SK-N-SH (cell line): Measurements from ENCODE around the gene CST3. TPM values are rescaled to one million over a fixed set of nuclear protein-coding genes. Genes with fewer than 3 reads are reported as not detected.

ENCODE experiments used
- CTCF ChIA-PET: fragments of 300-600, 350-600 bp; formaldehyde crosslinking; extraction: SDS; loops from one replicate; lab custom pipeline; 2021; lab: Yijun Ruan, JAX
- POLR2A ChIA-PET: fragments of 350-600 bp; sonication (Branson Sonifier 250); formaldehyde crosslinking; extraction: SDS; loops from one replicate; lab custom pipeline; 2020; ENCODE audit warnings: antibody characterized with exemption, inconsistent platforms; lab: Yijun Ruan, JAX
- DNase-seq: peaks from one replicate; pipeline ENCODE4 v3.0.0; 2012
- H2AFZ ChIP-seq: fragments of 200-600 bp; sonication (generic); 2 replicates; pipeline ENCODE4 v1.8.1; 2016; ENCODE audit warnings: antibody characterized with exemption, mild to moderate bottlenecking, low read depth
- H3F3A ChIP-seq: fragments of 200-600 bp; sonication (generic); replicated peaks from 2 replicates; pipeline ENCODE3; 2016; ENCODE audit warnings: antibody characterized with exemption, mild to moderate bottlenecking; ENCODE audit not compliant: insufficient read depth
- H3K27ac ChIP-seq, 2 experiments: fragments of 200-500 bp in 1 of 2; fragments of 200-600 bp in 1 of 2; sonication (Bioruptor generic) in 1 of 2; sonication (generic), shearing (Covaris generic) in 1 of 2; 2 replicates each; pipeline versions ENCODE4 v1.5.1 to v1.6.1; 2014 to 2016; ENCODE audit warnings: low read depth in 2 of 2, inconsistent platforms in 1 of 2, low read length in 1 of 2, mild to moderate bottlenecking in 1 of 2, mixed read lengths in 1 of 2
- H3K27me3 ChIP-seq: fragments of 200-600 bp; sonication (generic), shearing (Covaris generic); 2 replicates; pipeline ENCODE4 v1.6.1; 2016; ENCODE audit warnings: mixed run types; ENCODE audit not compliant: insufficient read depth
- H3K36me3 ChIP-seq, 2 experiments: fragments of 200-500 bp in 1 of 2; fragments of 200-600 bp in 1 of 2; sonication (Bioruptor generic) in 1 of 2; sonication (generic) in 1 of 2; replicated peaks in 1 of 2; 2 replicates each; pipeline versions ENCODE3 to v1.5.1; 2014 to 2016; ENCODE audit warnings: low read length in 1 of 2, mild to moderate bottlenecking in 1 of 2; ENCODE audit not compliant: insufficient read depth in 2 of 2, control insufficient read depth in 1 of 2
- H3K4me1 ChIP-seq, 2 experiments: fragments of 200-500 bp in 1 of 2; fragments of 200-600 bp in 1 of 2; sonication (Bioruptor generic) in 1 of 2; sonication (generic), shearing (Covaris generic) in 1 of 2; 2 replicates each; pipeline versions ENCODE4 v1.5.1 to v1.6.1; 2014 to 2016; ENCODE audit warnings: low read depth in 1 of 2, low read length in 1 of 2, mixed run types in 1 of 2; ENCODE audit not compliant: insufficient read depth in 2 of 2, control insufficient read depth in 1 of 2
- H3K4me2 ChIP-seq: fragments of 200-600 bp; sonication (generic), shearing (Covaris generic); 2 replicates; pipeline ENCODE4 v1.6.1; 2017; ENCODE audit warnings: mixed run types
- H3K4me3 ChIP-seq, 2 experiments: fragments of 200-500 bp in 1 of 2; fragments of 200-600 bp in 1 of 2; sonication (Bioruptor generic) in 1 of 2; sonication (generic), shearing (Covaris generic) in 1 of 2; 2 replicates each; pipeline versions ENCODE4 v1.5.1 to v1.8.1; 2014 to 2016; ENCODE audit warnings: low read depth in 2 of 2, inconsistent platforms in 1 of 2, low read length in 1 of 2, mild to moderate bottlenecking in 1 of 2, mixed read lengths in 1 of 2, moderate library complexity in 1 of 2
- H3K79me2 ChIP-seq: fragments of 200-600 bp; sonication (generic); 2 replicates; pipeline ENCODE4 v1.8.1; 2017; ENCODE audit warnings: mild to moderate bottlenecking; ENCODE audit not compliant: insufficient read depth
- H3K9ac ChIP-seq: fragments of 200-600 bp; sonication (generic); 2 replicates; pipeline ENCODE4 v1.6.1; 2017; ENCODE audit warnings: mixed run types
- H3K9me2 ChIP-seq: fragments of 200-600 bp; sonication (generic); 2 replicates; pipeline ENCODE4 v1.6.1; 2017; ENCODE audit warnings: mixed run types
- H3K9me3 ChIP-seq: fragments of 200-600 bp; sonication (generic); 2 replicates; pipeline ENCODE4 v1.6.1; 2017; ENCODE audit warnings: mixed run types, mild to moderate bottlenecking, moderate library complexity
- H4K20me1 ChIP-seq: fragments of 200-600 bp; sonication (generic); 2 replicates; pipeline ENCODE4 v1.6.1; 2017; ENCODE audit warnings: mild to moderate bottlenecking, mixed run types; ENCODE audit not compliant: insufficient read depth
- CHD2 ChIP-seq: fragments of 150-350 bp; IDR thresholded peaks from 2 replicates; pipeline ENCODE4 v1.6.1; 2018; ENCODE audit warnings: low read length; ENCODE audit not compliant: partially characterized antibody
- EP300 ChIP-seq, 2 experiments: IDR thresholded peaks; 2 replicates each; pipeline versions ENCODE4 v1.4.0 to v1.6.1; 2012; ENCODE audit warnings: borderline replicate concordance in 1 of 2, low read depth in 1 of 2, low read length in 1 of 2
- EZH2phosphoT487 ChIP-seq: fragments of 200-600 bp; sonication (generic); IDR thresholded peaks from 2 replicates; pipeline ENCODE4 v1.6.1; 2017; ENCODE audit warnings: low read depth, mixed run types, mild to moderate bottlenecking, antibody characterized with exemption, moderate library complexity, borderline replicate concordance
- FOSL2 ChIP-seq: IDR thresholded peaks from 2 replicates; pipeline ENCODE4 v1.4.0; 2012; ENCODE audit warnings: low read depth, mild to moderate bottlenecking, moderate library complexity, borderline replicate concordance
- FOXJ3 ChIP-seq: sonication (generic); formaldehyde crosslinking; IDR thresholded peaks from 2 replicates; pipeline ENCODE4 v1.5.1; 2020; ENCODE audit warnings: mild to moderate bottlenecking, missing genetic modification reagents
- GABPA ChIP-seq: IDR thresholded peaks from 2 replicates; pipeline ENCODE4 v1.4.0; 2012; ENCODE audit warnings: low read depth, mild to moderate bottlenecking
- GATA2 ChIP-seq: sonication (generic); formaldehyde crosslinking; IDR thresholded peaks from 2 replicates; pipeline ENCODE4 v1.5.0; 2020; ENCODE audit warnings: mild to moderate bottlenecking, missing genetic modification reagents
- MAX ChIP-seq: IDR thresholded peaks from 2 replicates; pipeline ENCODE4 v1.4.0; 2012; ENCODE audit warnings: low read depth
- NFIC ChIP-seq: IDR thresholded peaks from 2 replicates; pipeline ENCODE4 v1.4.0; 2012; ENCODE audit warnings: borderline replicate concordance
- POLR2AphosphoS5 ChIP-seq: IDR thresholded peaks from 2 replicates; pipeline ENCODE4 v1.6.1; 2012; ENCODE audit warnings: low read depth, low read length
- RAD21 ChIP-seq: IDR thresholded peaks from 2 replicates; pipeline ENCODE4 v1.6.1; 2012; ENCODE audit warnings: mild to moderate bottlenecking, low read length
- RCOR1 ChIP-seq: fragments of 150-350 bp; IDR thresholded peaks from 2 replicates; pipeline ENCODE4 v1.6.1; 2017; ENCODE audit warnings: antibody characterized with exemption, low read length
- TAF1 ChIP-seq: IDR thresholded peaks from 2 replicates; pipeline ENCODE4 v1.6.1; 2012; ENCODE audit warnings: low read depth, mild to moderate bottlenecking, low read length, moderate library complexity, borderline replicate concordance
- YY1 ChIP-seq: IDR thresholded peaks from 2 replicates; pipeline ENCODE4 v1.4.0; 2012; ENCODE audit warnings: low read depth, mild to moderate bottlenecking
- WGBS: methylation state at CpG from one replicate; pipeline ENCODE4 v1.1.6; 2017; ENCODE audit warnings: low lambda C conversion rate; 5-methylcytosine and 5-hydroxymethylcytosine counted together
- polyA plus RNA-seq, 3 experiments: library from polyadenylated mRNA; depleted of rRNA; stranded (reverse); fragments of >200 nt; gene quantifications; 2 replicates each; pipeline ENCODE4 v1.2.3, GENCODE V29; 2012
- TF ChIP-seq, protein P1 (sequence below): fragments of 150-350 bp; IDR thresholded peaks from 2 replicates; pipeline ENCODE4 v1.6.1; 2017; ENCODE audit warnings: antibody characterized with exemption, low read length, low read depth, borderline replicate concordance
- TF ChIP-seq, protein P2 (sequence below): IDR thresholded peaks from 2 replicates; pipeline ENCODE4 v1.4.0; 2012; ENCODE audit warnings: low read depth, borderline replicate concordance
- TF ChIP-seq, protein P3 (sequence below): IDR thresholded peaks from 2 replicates; pipeline ENCODE4 v1.4.0; 2012; ENCODE audit warnings: low read depth, borderline replicate concordance

CST3 gene
- polyA plus RNA-seq, 1 of the 3 experiments (the other 2 are of a cell fraction), result 428 TPM

DNA sequence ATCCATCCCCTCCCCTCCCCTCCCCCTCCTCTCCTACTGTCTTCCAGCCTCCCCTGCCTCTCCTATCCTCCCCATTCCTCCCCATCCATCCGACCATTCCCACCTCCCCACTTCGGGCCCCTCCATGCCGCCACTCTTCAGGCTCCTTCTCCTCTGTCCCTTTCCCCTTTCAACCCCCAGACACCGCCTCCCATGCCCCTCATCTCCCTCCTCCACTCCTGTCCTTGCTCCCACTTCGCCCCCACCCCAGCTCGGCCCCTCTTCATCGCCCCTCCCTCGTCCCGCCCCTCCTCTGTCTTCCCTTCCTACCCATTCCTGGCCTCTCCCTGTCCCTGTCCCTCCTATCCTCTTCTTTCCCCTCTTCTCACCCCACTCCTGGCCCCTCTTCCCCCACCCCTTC lies 554 bp upstream of the CST3 start:
- POLR2A ChIA-PET, result no interaction called here
- 50% methylated on average over 9 of the region's 9 CpGs for WGBS

DNA sequence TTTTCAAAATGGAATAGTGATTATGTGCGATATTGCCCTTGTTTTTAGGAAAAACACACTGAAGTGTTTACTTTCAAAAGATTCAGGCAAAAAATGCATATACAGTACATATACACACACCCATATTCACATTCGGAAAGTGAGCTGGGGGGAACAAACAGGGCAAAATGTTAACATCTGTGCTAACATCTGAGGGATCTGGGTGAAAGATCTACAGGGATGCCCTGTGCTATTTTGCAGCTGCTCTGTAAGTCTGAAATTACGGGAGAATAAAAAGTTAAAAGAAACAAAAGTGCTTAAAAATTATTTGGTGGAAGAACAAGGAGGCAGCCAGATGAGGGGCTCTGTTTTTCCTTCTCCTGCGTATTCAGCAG lies 860 bp downstream of the CST3 start:
- peak overlapping the region; percentile 87 to 96 for H3K4me3 ChIP-seq
- ChIA-PET POLR2A (no interaction called here), CTCF (no interaction called here)
- no peak for DNase-seq
- H3K4me2 ChIP-seq, result peak overlapping the region; percentile 98
- H3K9ac ChIP-seq, result peak overlapping the region; percentile 92
- H3K27me3 ChIP-seq, result no peaks in the 10 kb centered on the region
- WGBS, result 25% methylated on average over 4 of the region's 4 CpGs
- no peak overlapping the region; a peak in 2 of 4 replicates for H3K27ac ChIP-seq
- no peaks in the 10 kb centered on the region for H3K9me2 ChIP-seq
- H3F3A ChIP-seq, result no peaks in the 10 kb centered on the region
- TF ChIP-seq GATA2 (CRISPR knock-in tag), result no peak
- TF ChIP-seq FOSL2, result no peak
- no peak for TF ChIP-seq YY1
- TF ChIP-seq RAD21, result no peak
- no peak for TF ChIP-seq MAX
- no peak for TF ChIP-seq TAF1
- no peak for TF ChIP-seq EZH2phosphoT487
- H3K9me3 ChIP-seq, result no peaks in the 10 kb centered on the region
- H3K36me3 ChIP-seq, result peaks cover 0 to 13% of the 10 kb centered on the region in 2 experiments
- H3K4me1 ChIP-seq, result peaks cover 4 to 10% of the 10 kb centered on the region in 2 experiments; a peak in 1 of 4 replicates
- H4K20me1 ChIP-seq, result peaks cover 7% of the 10 kb centered on the region; the same call in 1 of the 2 replicates
- H3K79me2 ChIP-seq, result peaks cover 22% of the 10 kb centered on the region
- H2AFZ ChIP-seq, result peak overlapping the region; percentile 76; the same call in 1 of the 2 replicates

More for the DNA sequence above, 554 bp upstream of the CST3 start:
- Histone ChIP-seq H3K4me2 (no peak overlapping the region), H2AFZ (no peak overlapping the region), H3K27ac (no peak overlapping the region), H3K36me3 (peaks cover 0 to 5% of the 10 kb centered on the region in 2 experiments), H3F3A (no peaks in the 10 kb centered on the region), H3K9ac (no peak overlapping the region), H3K4me3 (no peak overlapping the region), H4K20me1 (peaks cover 7% of the 10 kb centered on the region; the same call in 1 of the 2 replicates), H3K4me1 (peaks cover 9 to 10% of the 10 kb centered on the region in 2 experiments; a peak in 2 of 4 replicates), H3K79me2 (peaks cover 22% of the 10 kb centered on the region), H3K9me3 (no peaks in the 10 kb centered on the region), H3K27me3 (no peaks in the 10 kb centered on the region), H3K9me2 (no peaks in the 10 kb centered on the region)
- TF ChIP-seq, protein P1, sequence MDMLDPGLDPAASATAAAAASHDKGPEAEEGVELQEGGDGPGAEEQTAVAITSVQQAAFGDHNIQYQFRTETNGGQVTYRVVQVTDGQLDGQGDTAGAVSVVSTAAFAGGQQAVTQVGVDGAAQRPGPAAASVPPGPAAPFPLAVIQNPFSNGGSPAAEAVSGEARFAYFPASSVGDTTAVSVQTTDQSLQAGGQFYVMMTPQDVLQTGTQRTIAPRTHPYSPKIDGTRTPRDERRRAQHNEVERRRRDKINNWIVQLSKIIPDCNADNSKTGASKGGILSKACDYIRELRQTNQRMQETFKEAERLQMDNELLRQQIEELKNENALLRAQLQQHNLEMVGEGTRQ, result no peak
- no peak for TF ChIP-seq POLR2AphosphoS5
- TF ChIP-seq GATA2 (CRISPR knock-in tag), result no peak
- TF ChIP-seq, protein P2, sequence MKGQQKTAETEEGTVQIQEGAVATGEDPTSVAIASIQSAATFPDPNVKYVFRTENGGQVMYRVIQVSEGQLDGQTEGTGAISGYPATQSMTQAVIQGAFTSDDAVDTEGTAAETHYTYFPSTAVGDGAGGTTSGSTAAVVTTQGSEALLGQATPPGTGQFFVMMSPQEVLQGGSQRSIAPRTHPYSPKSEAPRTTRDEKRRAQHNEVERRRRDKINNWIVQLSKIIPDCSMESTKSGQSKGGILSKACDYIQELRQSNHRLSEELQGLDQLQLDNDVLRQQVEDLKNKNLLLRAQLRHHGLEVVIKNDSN, result no peak
- TF ChIP-seq FOXJ3 (CRISPR knock-in tag), result no peak
- no peak for TF ChIP-seq GABPA
- TF ChIP-seq EP300 (IDR thresholded peaks at IDR 0.05; ENCODE audit: borderline replicate concordance in 1 of 2, low read depth in 1 of 2, low read length in 1 of 2), result no peak
- TF ChIP-seq, protein P3, sequence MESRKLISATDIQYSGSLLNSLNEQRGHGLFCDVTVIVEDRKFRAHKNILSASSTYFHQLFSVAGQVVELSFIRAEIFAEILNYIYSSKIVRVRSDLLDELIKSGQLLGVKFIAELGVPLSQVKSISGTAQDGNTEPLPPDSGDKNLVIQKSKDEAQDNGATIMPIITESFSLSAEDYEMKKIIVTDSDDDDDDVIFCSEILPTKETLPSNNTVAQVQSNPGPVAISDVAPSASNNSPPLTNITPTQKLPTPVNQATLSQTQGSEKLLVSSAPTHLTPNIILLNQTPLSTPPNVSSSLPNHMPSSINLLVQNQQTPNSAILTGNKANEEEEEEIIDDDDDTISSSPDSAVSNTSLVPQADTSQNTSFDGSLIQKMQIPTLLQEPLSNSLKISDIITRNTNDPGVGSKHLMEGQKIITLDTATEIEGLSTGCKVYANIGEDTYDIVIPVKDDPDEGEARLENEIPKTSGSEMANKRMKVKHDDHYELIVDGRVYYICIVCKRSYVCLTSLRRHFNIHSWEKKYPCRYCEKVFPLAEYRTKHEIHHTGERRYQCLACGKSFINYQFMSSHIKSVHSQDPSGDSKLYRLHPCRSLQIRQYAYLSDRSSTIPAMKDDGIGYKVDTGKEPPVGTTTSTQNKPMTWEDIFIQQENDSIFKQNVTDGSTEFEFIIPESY, result no peak
- TF ChIP-seq NFIC, result no peak
- no peak for TF ChIP-seq RCOR1
- TF ChIP-seq CHD2, result no peak
- DNase-seq, result no peak
- CTCF ChIA-PET, result interaction anchor here (1.0 kb wide), 1 partner anchor 23 kb away, joined by 3 read pairs; no protein-coding TSS in a partner anchor
